HG03025 (cell line): Measurements from ENCODE around the gene FOXO6.

Experiments
- ATAC-seq: cut with Tn5 transposase; IDR thresholded peaks from one replicate; pipeline ENCODE4 v1.9.1; 2021; ENCODE audit warnings: mild to moderate bottlenecking, moderate library complexity; ENCODE audit not compliant: unreplicated experiment, low FRiP score

Gene FOXO6

GRCh38 chr1:41419584-41420295 is 58.5 kb downstream of the FOXO6 start:
- ATAC-seq, result no peak

GRCh38 chr1:41420351-41420750 is 59.1 kb downstream of the FOXO6 start:
- ATAC-seq, result no peak

DNA sequence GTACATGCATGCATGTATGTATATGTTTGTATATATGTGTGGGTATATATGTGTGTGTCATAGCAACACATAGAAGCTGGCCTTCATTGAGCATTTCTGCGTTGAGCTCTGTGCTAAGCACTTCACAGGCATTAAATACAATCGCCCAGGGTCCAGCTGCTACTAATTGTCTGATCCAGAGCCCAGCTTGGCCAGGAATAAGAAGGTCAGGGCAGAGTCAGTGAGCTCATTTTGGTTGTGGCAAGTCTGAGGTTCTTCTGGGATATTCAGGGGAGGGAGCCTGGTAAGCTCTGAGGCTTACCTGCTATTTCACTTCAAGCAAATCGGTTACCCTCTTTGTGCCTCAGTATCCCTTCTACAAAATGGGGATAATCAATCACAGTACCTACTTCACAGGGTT is 59.6 kb downstream of the FOXO6 start:
- ATAC-seq, result no peak

- no peak for ATAC-seq
Observed at GRCh38 chr1:41422306-41422705, 61.1 kb downstream of the FOXO6 start.

GRCh38 chr1:41423511-41424191 is 62.4 kb downstream of the FOXO6 start:
- ATAC-seq, result no peak

DNA sequence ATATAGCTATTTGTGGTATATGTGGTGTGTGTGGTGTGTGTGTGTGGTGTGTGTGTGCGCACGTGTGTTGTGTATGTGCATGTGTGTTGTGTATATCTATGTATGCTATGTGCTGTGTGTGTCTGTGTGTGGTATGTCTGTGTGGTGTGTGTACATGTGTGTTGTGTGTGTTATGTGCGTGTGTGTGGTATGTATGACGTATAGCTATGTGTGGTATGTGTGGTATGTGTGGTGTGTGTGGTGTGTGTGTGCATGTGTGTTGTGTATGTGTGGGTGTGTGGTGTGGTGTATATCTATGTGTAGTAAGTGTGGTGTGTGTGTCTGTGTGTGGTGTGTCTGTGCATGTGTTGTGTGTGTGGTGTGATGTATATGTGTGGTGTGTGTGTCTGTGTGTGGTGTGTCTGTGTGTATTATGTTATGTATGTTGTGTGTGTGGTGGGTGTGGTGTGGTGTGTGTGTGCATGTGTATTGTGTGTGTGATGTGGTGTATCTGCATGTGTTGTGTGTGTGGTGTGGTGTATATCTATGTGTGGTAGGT is 63.4 kb downstream of the FOXO6 start:
- no peak for ATAC-seq

- ATAC-seq, result no peak
Observed at GRCh38 chr1:41425369-41425768, 64.1 kb downstream of the FOXO6 start.

- no peak for ATAC-seq
Observed at GRCh38 chr1:41426201-41426890, 65.1 kb downstream of the FOXO6 start.

- ATAC-seq, result no peak
Observed at GRCh38 chr1:41427122-41427913, 66.1 kb downstream of the FOXO6 start.

- ATAC-seq, result no peak
Observed at GRCh38 chr1:41427916-41428737, 66.9 kb downstream of the FOXO6 start.

DNA sequence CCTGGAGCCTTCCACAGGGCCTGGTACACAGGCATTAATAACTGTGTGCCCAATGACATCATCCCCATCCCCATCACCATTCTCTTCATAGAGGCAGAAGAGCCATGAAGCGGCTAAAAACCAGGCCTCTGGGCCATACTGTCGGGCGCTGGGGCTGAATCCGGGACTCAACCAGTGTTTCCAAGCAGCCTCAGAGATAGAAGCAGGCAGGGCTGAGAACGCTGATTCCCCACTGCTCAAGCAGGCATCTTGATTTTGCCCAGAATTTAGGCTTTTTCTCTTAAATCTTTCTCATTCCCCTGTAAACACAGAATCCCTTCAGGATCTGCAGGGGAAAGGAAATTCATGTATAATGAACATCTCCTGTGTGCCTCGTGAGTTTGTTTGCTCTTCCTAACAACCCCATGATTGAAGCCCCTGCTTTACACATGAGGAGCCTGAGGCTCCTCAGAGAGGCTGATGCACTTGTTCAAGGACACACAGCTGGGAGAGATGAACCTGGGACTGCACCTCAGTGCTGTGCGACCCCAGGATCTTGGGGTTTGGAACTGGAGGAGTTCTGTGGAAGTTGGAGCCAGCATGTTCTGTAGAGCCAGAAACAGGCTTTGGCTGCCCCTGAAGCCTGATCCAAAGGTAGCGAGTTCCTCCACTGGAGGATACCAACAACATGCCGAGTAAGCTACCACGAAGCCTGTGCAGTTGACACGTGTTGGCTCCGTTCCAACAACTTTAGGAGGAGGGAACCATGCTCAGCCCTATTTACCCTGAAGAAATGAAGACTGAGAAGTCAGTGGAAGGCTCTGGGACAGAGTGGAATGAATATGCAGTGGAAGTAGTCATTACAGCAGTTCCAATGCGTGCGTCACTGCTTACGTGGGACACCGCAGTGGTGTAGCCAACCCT is 67.8 kb downstream of the FOXO6 start:
- ATAC-seq, result no peak

DNA sequence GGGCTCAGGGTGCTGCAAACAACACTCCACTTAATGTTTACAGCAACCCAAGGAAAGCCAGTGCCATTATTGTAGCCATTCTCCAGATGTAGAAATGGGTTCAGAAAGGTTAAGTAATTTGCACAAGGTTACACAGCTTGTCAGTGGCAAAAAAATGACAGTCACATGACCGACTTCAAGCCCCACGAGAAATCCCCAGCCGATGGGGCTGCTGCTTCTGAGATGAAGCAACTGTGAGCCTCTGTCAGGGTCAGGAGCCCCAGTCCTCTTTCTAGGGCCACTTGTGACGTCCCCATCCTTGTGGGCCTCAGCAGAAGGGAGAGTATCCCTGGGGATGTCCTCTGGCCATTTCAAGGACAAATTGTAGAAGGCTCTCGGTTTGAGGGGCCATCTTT is 68.4 kb downstream of the FOXO6 start:
- no peak for ATAC-seq

- no peak for ATAC-seq
Observed at GRCh38 chr1:41430069-41430468, 68.8 kb downstream of the FOXO6 start.

GRCh38 chr1:41430582-41430981 is 69.3 kb downstream of the FOXO6 start:
- no peak for ATAC-seq

DNA sequence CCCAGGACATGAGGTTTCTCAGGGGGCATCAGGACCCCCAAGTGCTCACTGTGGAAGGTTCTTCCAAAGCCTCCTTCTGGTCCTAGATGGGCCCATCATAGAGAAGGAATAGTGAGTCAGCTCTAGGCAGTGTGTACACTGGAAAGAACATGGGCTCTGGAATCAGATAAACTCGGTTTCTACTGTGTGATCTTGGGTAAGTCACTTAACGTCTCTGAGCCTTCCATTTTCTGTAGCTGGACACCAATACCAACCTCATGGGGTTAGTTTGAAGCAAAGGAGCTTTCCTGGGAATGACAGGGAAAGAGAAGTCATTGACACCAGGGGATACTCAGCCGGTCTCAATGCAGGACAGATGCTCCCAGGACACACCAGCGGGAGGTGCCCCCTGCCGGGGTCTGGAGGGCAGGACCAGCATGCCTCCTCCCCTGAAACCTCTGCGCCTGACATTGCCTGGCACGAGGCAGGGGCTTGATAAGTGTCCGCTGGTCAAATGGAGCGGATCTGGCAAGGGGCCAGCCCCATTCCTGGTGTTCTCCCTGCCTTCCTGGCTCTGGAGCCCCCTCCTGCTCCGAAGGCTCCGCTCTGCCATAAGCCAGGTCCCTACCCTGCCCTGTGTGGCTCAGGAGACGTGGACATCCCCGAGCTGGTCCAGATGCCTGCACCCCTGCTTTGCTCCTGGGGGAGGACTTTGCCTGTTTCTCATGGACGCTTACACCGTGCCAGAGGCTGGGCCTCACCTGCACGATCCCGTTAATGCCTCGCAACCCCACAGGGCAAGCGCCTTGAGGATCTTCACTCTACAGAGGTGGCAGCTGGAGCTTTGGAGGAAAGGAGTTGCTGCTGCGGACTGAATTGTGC is 70.5 kb downstream of the FOXO6 start:
- ATAC-seq, result no peak
